Measurements from ENCODE around the gene DNMT3A. TPM values are rescaled to one million over a fixed set of nuclear protein-coding genes. Genes with fewer than 3 reads are reported as not detected.

Gene DNMT3A
- total RNA-seq, 4 donors from 2014 or later: 5.9 to 14.1 (median 8.0) TPM

DNA sequence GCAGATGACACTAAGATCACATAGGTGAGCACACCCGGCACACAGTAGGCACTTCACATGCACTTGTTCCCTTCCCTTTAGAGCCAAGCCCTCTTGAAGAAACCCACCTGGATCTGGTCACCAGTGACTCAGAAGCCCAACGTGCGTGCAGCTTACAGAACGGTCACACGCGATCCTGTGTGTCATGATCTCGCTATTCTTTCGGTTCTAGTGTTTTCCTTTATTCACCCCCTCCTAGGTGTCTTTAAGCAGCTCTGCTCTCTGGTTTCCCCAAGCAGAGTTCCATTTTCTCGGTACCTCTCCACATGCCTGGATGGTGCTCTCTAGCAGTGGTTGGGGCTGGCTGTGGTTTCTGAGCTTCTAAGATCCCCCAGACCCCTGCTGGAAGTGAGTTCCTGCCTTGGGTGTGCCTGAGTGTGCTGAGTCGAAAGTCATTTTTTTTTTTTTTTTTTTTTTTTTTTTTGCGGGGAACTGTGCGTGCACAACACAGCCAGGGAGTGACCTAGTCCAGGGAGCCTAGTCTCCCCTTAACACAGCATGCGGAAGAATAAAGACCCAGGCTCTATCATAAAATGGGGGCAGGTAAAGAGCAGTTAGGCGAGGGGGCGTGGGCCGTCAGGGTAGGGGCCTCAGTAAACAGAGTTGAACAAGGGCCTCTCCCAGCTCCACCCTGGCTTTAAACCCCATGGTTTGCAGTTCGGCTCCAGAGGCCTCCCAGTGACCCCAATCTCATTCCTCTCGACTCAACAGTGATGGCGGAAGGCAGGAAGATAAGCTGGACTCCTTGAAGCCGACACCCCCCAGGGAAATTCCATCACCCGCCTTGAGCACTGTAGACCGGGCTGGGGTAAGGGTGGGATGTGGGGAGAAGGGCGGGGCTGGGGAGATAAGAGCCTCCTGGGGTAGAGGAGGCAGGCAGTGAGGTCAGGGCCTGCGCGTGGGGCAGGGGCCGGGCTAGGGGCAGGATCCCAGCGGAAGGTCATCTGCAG lies 29.8 kb upstream of the DNMT3A start:
- Histone ChIP-seq H3K27ac (no peak overlapping the region), H3K36me3 (no peaks in the 10 kb centered on the region), H3K4me1 (peaks cover 4 to 11% of the 10 kb centered on the region in 2 donors), H3K4me3 (no peak overlapping the region), H3K27me3 (no peaks in the 10 kb centered on the region), H3K9me3 (no peaks in the 10 kb centered on the region)
- TF ChIP-seq POLR2A (IDR thresholded peaks at IDR 0.05): no peak
- TF ChIP-seq, protein P1, sequence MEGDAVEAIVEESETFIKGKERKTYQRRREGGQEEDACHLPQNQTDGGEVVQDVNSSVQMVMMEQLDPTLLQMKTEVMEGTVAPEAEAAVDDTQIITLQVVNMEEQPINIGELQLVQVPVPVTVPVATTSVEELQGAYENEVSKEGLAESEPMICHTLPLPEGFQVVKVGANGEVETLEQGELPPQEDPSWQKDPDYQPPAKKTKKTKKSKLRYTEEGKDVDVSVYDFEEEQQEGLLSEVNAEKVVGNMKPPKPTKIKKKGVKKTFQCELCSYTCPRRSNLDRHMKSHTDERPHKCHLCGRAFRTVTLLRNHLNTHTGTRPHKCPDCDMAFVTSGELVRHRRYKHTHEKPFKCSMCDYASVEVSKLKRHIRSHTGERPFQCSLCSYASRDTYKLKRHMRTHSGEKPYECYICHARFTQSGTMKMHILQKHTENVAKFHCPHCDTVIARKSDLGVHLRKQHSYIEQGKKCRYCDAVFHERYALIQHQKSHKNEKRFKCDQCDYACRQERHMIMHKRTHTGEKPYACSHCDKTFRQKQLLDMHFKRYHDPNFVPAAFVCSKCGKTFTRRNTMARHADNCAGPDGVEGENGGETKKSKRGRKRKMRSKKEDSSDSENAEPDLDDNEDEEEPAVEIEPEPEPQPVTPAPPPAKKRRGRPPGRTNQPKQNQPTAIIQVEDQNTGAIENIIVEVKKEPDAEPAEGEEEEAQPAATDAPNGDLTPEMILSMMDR (IDR thresholded peaks at IDR 0.05 in 4 of 5, conservative IDR thresholded peaks at IDR 0.05 in 1 of 5): no peak
- no peak for DNase-seq
- ATAC-seq: no peak
- in situ Hi-C loops (cut with MboI; ENCODE audit: low sequenced_read_pairs in 4 of 4): no loop called here
- intact Hi-C loops (cut with DNase I; ENCODE audit: low total_unique reads): no loop called here

DNA sequence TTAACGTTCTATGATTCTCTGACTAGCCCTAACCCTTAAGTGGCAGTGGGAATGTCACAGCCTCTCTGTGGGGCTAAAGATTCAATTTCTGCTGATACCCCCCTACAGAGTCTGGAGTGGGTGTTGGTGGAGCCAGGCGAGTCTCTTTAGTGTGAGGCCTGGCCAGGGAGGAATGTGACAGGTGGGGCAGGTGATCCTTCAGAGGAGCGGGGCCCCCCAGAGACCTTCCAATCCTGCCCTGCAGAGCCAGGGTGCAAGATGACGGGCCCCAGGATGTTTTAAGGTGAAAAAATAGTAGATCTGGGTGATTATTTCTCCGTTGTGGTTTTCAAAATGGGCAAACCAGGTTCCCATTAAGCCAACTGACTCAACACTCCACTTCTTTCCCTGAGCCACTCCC lies 28.2 kb upstream of the DNMT3A start:
- in situ Hi-C loops (cut with MboI; ENCODE audit: low sequenced_read_pairs in 4 of 4) (no loop called here), intact Hi-C loops (cut with DNase I; ENCODE audit: low total_unique reads) (no loop called here)
- Histone ChIP-seq H3K9me3 (no peaks in the 10 kb centered on the region), H3K27me3 (no peaks in the 10 kb centered on the region), H3K27ac (no peak overlapping the region), H3K4me3 (no peak overlapping the region), H3K4me1 (peaks cover 0 to 9% of the 10 kb centered on the region in 2 donors), H3K36me3 (no peaks in the 10 kb centered on the region)
- DNase-seq (no peak), ATAC-seq (no peak)
- TF ChIP-seq POLR2A (IDR thresholded peaks at IDR 0.05): no peak
- TF ChIP-seq, protein P1 (IDR thresholded peaks at IDR 0.05 in 4 of 5, conservative IDR thresholded peaks at IDR 0.05 in 1 of 5): no peak

GRCh38 chr2:25369439-25369838 lies 27.7 kb upstream of the DNMT3A start:
- Histone ChIP-seq H3K27ac (no peak overlapping the region), H3K36me3 (no peaks in the 10 kb centered on the region), H3K9me3 (no peaks in the 10 kb centered on the region), H3K4me3 (no peak overlapping the region), H3K4me1 (peaks cover 0 to 9% of the 10 kb centered on the region in 2 donors), H3K27me3 (no peaks in the 10 kb centered on the region)
- DNase-seq: no peak
- ATAC-seq: no peak
- in situ Hi-C loops (cut with MboI; ENCODE audit: low sequenced_read_pairs in 4 of 4): no loop called here
- TF ChIP-seq, protein P1 (IDR thresholded peaks at IDR 0.05 in 4 of 5, conservative IDR thresholded peaks at IDR 0.05 in 1 of 5): no peak
- no peak for TF ChIP-seq POLR2A (IDR thresholded peaks at IDR 0.05)
- intact Hi-C loops (cut with DNase I; ENCODE audit: low total_unique reads): no loop called here

DNA sequence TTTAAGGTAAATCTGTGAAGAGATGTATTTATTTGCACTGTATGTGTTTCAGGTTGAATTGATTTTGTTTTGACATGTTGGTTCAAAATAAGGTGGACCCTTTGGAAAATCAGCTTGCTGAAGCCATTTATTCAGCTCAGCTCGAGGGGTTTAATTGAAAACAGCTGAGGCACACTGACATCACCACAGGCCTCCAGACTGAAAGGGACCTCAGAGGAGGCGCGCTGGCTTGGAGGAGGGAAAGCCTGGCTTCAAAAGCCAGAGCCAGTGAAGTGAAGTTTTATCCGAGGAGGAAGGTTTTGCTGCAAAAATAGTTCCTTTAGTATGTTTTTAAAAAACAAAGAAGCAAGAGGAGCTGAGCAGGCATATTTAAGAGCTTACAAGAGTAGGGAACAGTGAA lies 26.9 kb upstream of the DNMT3A start:
- no peak overlapping the region for H3K4me3 ChIP-seq
- H3K9me3 ChIP-seq: no peaks in the 10 kb centered on the region
- peaks cover 0 to 8% of the 10 kb centered on the region in 2 donors for H3K4me1 ChIP-seq
- no peak overlapping the region for H3K27ac ChIP-seq
- TF ChIP-seq, protein P1 (IDR thresholded peaks at IDR 0.05 in 4 of 5, conservative IDR thresholded peaks at IDR 0.05 in 1 of 5): no peak
- no peak for TF ChIP-seq POLR2A (IDR thresholded peaks at IDR 0.05)
- ATAC-seq (no peak), DNase-seq (no peak)
- in situ Hi-C loops (cut with MboI; ENCODE audit: low sequenced_read_pairs in 4 of 4): no loop called here
- intact Hi-C loops (cut with DNase I; ENCODE audit: low total_unique reads): no loop called here
- H3K36me3 ChIP-seq: no peaks in the 10 kb centered on the region
- H3K27me3 ChIP-seq: no peaks in the 10 kb centered on the region
